K562 (cell line): ENCODE measurements around the gene FCHSD1. TPM values are rescaled to one million over a fixed set of nuclear protein-coding genes. Genes with fewer than 3 reads are reported as not detected.
A peak's percentile ranks its signal among the peaks of the same experiment; 100 is the strongest.

Source experiments
- ATAC-seq: fragments of 200-7000 bp; cut with Tn5 transposase; 3 replicates; pipeline ENCODE4 v1.9.1; 2020; ENCODE audit warnings: moderate library complexity
- BruUV-seq: library from RNA; stranded (reverse); fragments of 400-500 nt; replicated peaks from 2 replicates; lab custom pipeline; 2021; lab: Mats Ljungman, UMichigan
- CTCF ChIA-PET: fragments of 300-600 bp; formaldehyde crosslinking; extraction: SDS; loops from one replicate; lab custom pipeline; 2021; ENCODE audit warnings: low intra/inter-chr PET ratio; lab: Yijun Ruan, JAX
- POLR2A ChIA-PET: fragments of 300-600, 350-650 bp; sonication (Branson Sonifier 250); formaldehyde crosslinking; extraction: SDS; loops from one replicate; lab custom pipeline; 2021; ENCODE audit warnings: antibody characterized with exemption, inconsistent platforms; lab: Yijun Ruan, JAX
- DNase-seq, 4 experiments: peaks; one replicate each; pipeline versions ENCODE4 v3.0.0 to v3.0.0-alpha.2; 2011 to 2018; ENCODE audit warnings: low spot score in 3 of 4, mixed read lengths in 3 of 4; ENCODE audit errors: extremely low read depth in 1 of 4
- FAIRE-seq: peaks from 2 replicates; lab custom pipeline; 2011; peaks lifted over from hg19 to GRCh38; lab: Jason Lieb, UNC
- H2AFZ ChIP-seq: 2 replicates; pipeline ENCODE4 v1.6.0; 2011; ENCODE audit warnings: low read depth, low read length, control low read depth, inconsistent platforms
- H3K27ac ChIP-seq: fragments of 200-600 bp; 3 replicates; pipeline ENCODE4 v1.8.0; 2011; ENCODE audit warnings: low read depth, mild to moderate bottlenecking, control low read depth, inconsistent platforms, low read length, moderate library complexity, mixed read lengths; ENCODE audit errors: extremely low read depth
- H3K27me3 ChIP-seq, 2 experiments: fragments of 300-600 bp in 1 of 2; 2 replicates in 1 of 2; 3 replicates in 1 of 2; pipeline versions ENCODE4 v1.6.0 to v1.8.0; 2011; ENCODE audit warnings: inconsistent platforms in 2 of 2, low read length in 2 of 2, mild to moderate bottlenecking in 1 of 2, mixed read lengths in 1 of 2, moderate library complexity in 1 of 2; ENCODE audit not compliant: control insufficient read depth in 2 of 2, insufficient read depth in 2 of 2
- H3K36me3 ChIP-seq: fragments of 300-600 bp; 3 replicates; pipeline ENCODE4 v1.8.0; 2011; ENCODE audit warnings: mild to moderate bottlenecking, low read length, inconsistent platforms; ENCODE audit not compliant: control insufficient read depth, insufficient read depth
- H3K4me1 ChIP-seq, 2 experiments: fragments of 200-600 bp in 1 of 2; replicated peaks in 1 of 2; 2 replicates in 1 of 2; 3 replicates in 1 of 2; pipeline versions ENCODE4 v1.5.1 to v1.8.0; 2011; ENCODE audit warnings: inconsistent platforms in 2 of 2, low read length in 2 of 2, mild to moderate bottlenecking in 1 of 2, mixed read lengths in 1 of 2, moderate library complexity in 1 of 2; ENCODE audit not compliant: control insufficient read depth in 2 of 2, insufficient read depth in 2 of 2
- H3K4me2 ChIP-seq: 2 replicates; pipeline ENCODE4 v1.6.1; 2011; ENCODE audit warnings: low read length, control low read depth, inconsistent platforms, mixed read lengths; ENCODE audit not compliant: insufficient read depth
- H3K4me3 ChIP-seq: fragments of 200-600 bp; sonication (generic), shearing (Covaris generic); 2 replicates; pipeline ENCODE4 v1.5.1; 2016; ENCODE audit warnings: control low read depth, inconsistent platforms
- H3K79me2 ChIP-seq: fragments of 200-600 bp; 3 replicates; pipeline ENCODE4 v1.8.0; 2011; ENCODE audit warnings: low read length, inconsistent platforms; ENCODE audit not compliant: control insufficient read depth, insufficient read depth
- H3K9ac ChIP-seq, 2 experiments: 2 replicates each; pipeline versions ENCODE4 v1.6.0 to v1.6.1; 2011; ENCODE audit warnings: low read depth in 2 of 2, low read length in 2 of 2, control low read depth in 1 of 2, inconsistent platforms in 1 of 2, mild to moderate bottlenecking in 1 of 2, mixed read lengths in 1 of 2; ENCODE audit not compliant: insufficient read depth in 1 of 2
- H3K9me1 ChIP-seq: one replicate; pipeline ENCODE4 v1.6.0; 2011; ENCODE audit warnings: inconsistent platforms, mild to moderate bottlenecking, low read length, moderate library complexity; ENCODE audit not compliant: control insufficient read depth, insufficient read depth
- H3K9me3 ChIP-seq: replicated peaks from 2 replicates; pipeline ENCODE4 v1.5.1; 2011; ENCODE audit warnings: low read depth, low read length, inconsistent platforms; ENCODE audit not compliant: control insufficient read depth, insufficient read depth
- H4K20me1 ChIP-seq: replicated peaks from 2 replicates; pipeline ENCODE4 v1.6.1; 2011; ENCODE audit warnings: low read length, inconsistent platforms, mixed read lengths; ENCODE audit not compliant: control insufficient read depth, insufficient read depth
- GABPA ChIP-seq: fragments of 200-800 bp; sonication (Bioruptor generic); conservative IDR thresholded peaks from 2 replicates; pipeline ENCODE4 v1.6.1; 2016; ENCODE audit warnings: low read depth, missing genetic modification characterization, missing compliant biosample characterization
- HMBOX1 ChIP-seq: sonication (generic); IDR thresholded peaks from 2 replicates; pipeline ENCODE4 v1.6.1; 2016
- MYBL2 ChIP-seq, 2 experiments: fragments of 450-650 bp in 1 of 2; sonication (generic) in 1 of 2; formaldehyde crosslinking in 1 of 2; IDR thresholded peaks; 2 replicates each; pipeline versions ENCODE4 v1.6.1 to v1.8.1; 2017 to 2022; ENCODE audit warnings: borderline replicate concordance in 1 of 2, inconsistent platforms in 1 of 2, low read depth in 1 of 2, mild to moderate bottlenecking in 1 of 2, missing genetic modification reagents in 1 of 2, moderate library complexity in 1 of 2
- NCOA2 ChIP-seq, 2 experiments: fragments of 450-650 bp; IDR thresholded peaks; 2 replicates each; pipeline ENCODE4 v1.6.1; 2018; ENCODE audit warnings: mild to moderate bottlenecking in 2 of 2, moderate library complexity in 1 of 2; ENCODE audit not compliant: partially characterized antibody in 2 of 2
- RBBP5 ChIP-seq: fragments of 200-600 bp; sonication (generic); IDR thresholded peaks from 2 replicates; pipeline ENCODE4 v1.6.1; 2012; ENCODE audit warnings: borderline replicate concordance, mild to moderate bottlenecking, low read length, control low read depth, inconsistent platforms; ENCODE audit not compliant: insufficient read depth, poor library complexity, severe bottlenecking
- STAT5B ChIP-seq: fragments of 250-450 bp; sonication (Bioruptor Pico); IDR thresholded peaks from 2 replicates; pipeline ENCODE4 v1.8.0; 2021; ENCODE audit warnings: mild to moderate bottlenecking, inconsistent platforms
- U2AF2 ChIP-seq: fragments of 200-400 bp; formaldehyde crosslinking; optimal IDR thresholded peaks from 2 replicates; pipeline ENCODE3; 2017; ENCODE audit warnings: low read depth, mild to moderate bottlenecking, low read length
- WGBS: fragments of 100-300 bp; shearing (Covaris generic); methylation state at CpG from one replicate; pipeline ENCODE4 v1.1.6; 2016; ENCODE audit warnings: low coverage, mixed read lengths; ENCODE audit not compliant: insufficient coverage; ENCODE audit errors: missing lambda C conversion rate; 5-methylcytosine and 5-hydroxymethylcytosine counted together
- in situ Hi-C: fragments of 300-500 bp; cut with MboI; formaldehyde crosslinking; loops from 4 replicates; pipeline ENCODE4 v1.15.0; 2018; ENCODE audit warnings: inconsistent platforms, mixed read lengths
- intact Hi-C: fragments of 100-400 bp; cut with micrococcal nuclease; formaldehyde crosslinking; loops from 2 replicates; pipeline ENCODE4 v1.14.2; 2022
- polyA plus RNA-seq, 8 experiments: library from polyadenylated mRNA; depleted of rRNA in 4 of 8; stranded (reverse) in 5 of 8; unstranded in 3 of 8; fragments of >200 nt; fragmentation: Nextera tagmentation in 2 of 8; fragmentation: Illumina TruSeq in 1 of 8; extraction: Ambion mirVana in 2 of 8; extraction: Trizol in 1 of 8; gene quantifications; 2 replicates each; pipeline versions ENCODE4 v1.2.1 to v1.2.3, GENCODE V29; 2011 to 2014; ENCODE audit warnings: inconsistent platforms in 1 of 8, missing spikeins in 1 of 8
- total RNA-seq, 7 experiments: library from RNA; depleted of rRNA in 6 of 7; stranded (reverse); fragments of >200 nt in 6 of 7; fragmentation: Illumina TruSeq in 2 of 7; extraction: Trizol in 2 of 7; gene quantifications; 2 replicates each; pipeline versions ENCODE4 v1.2.1 to v1.2.3, GENCODE V29; 2011 to 2021; ENCODE audit warnings: low replicate concordance in 1 of 7

FCHSD1 gene
- total and polyA plus RNA-seq, 9 of the 15 experiments (the other 6 are each of a cell fraction or from before 2014, with no cell fraction given), result 0.35 to 37.5 (median 13.6) TPM

GRCh38 chr5:141609044-141609443, 42.2 kb downstream of the FCHSD1 start:
- H4K20me1 ChIP-seq, result 0 out of 2 replicates have a peak, but pooled peaks cover under 1% of the 10 kb centered on the region
- H3K27ac ChIP-seq, result peak overlapping the region; percentile 86
- TF ChIP-seq U2AF2 (no peak), GABPA (tag) (no peak), NCOA2 (IDR thresholded peaks at IDR 0.05; ENCODE audit: partially characterized antibody in 2 of 2) (no peak), HMBOX1 (peak; percentile 84; the same call in 1 of the 2 replicates), STAT5B (CRISPR knock-in tag) (no peak), MYBL2 (IDR thresholded peaks at IDR 0.05; ENCODE audit: low read depth) (no peak), MYBL2 (CRISPR knock-in tag; IDR thresholded peaks at IDR 0.05; ENCODE audit: borderline replicate concordance) (no peak), RBBP5 (no peak)
- no peaks in the 10 kb centered on the region for H3K27me3 ChIP-seq
- H3K36me3 ChIP-seq, result peaks cover 58% of the 10 kb centered on the region
- BruUV-seq, result no TSS peak
- ChIA-PET CTCF (no interaction called here), POLR2A (interaction anchor here (1.2 to 3.2 kb wide), 3 partner anchors 8 to 11 kb away, joined by 6 to 16 read pairs (median 9); partner anchors contain the start of gene DIAPH1)
- intact Hi-C loops (no loop called here), in situ Hi-C loops (no loop called here)
- DNase-seq, result no peak
- 0 out of 4 replicates have a peak overlapping the region, but pooled peaks of 1 of the 2 experiments have one; percentile 3 for H3K9ac ChIP-seq
- peaks cover 9 to 49% of the 10 kb centered on the region in 2 experiments; a peak in 4 of 5 replicates for H3K4me1 ChIP-seq
- H3K79me2 ChIP-seq, result peaks cover 99% of the 10 kb centered on the region
- H3K9me1 ChIP-seq, result no peaks in the 10 kb centered on the region
- no peak overlapping the region for H2AFZ ChIP-seq
- ATAC-seq, result no peak
- H3K9me3 ChIP-seq, result no peaks in the 10 kb centered on the region
- WGBS, result 81% methylated on average over 3 of the region's 3 CpGs
- 0 out of 2 replicates have a peak overlapping the region, but pooled peaks have one; percentile 34 for H3K4me2 ChIP-seq
- no peak overlapping the region for H3K4me3 ChIP-seq
- FAIRE-seq, result no peak
